Measurements from ENCODE around the gene ANKRD10. TPM values are rescaled to one million over a fixed set of nuclear protein-coding genes. Genes with fewer than 3 reads are reported as not detected.
"Not testable (repeated sequence)": the region's sequence is repeated elsewhere in the genome, so short reads cannot be mapped to it uniquely, and the experiment has no call there.

Gene ANKRD10
- total and polyA plus RNA-seq, 2 experiments from 2014 or later: 39.9 to 42.7 TPM

GRCh38 chr13:110838116-110838515, 76.8 kb downstream of the ANKRD10 start:
- Histone ChIP-seq H3K9ac (no peak overlapping the region), H3K27me3 (replicated peaks; ENCODE audit: insufficient read depth) (peaks cover 48% of the 10 kb centered on the region), H3K4me1 (ENCODE audit: insufficient read depth) (no peaks in the 10 kb centered on the region), H3K9me2 (ENCODE audit: insufficient read depth) (no peaks in the 10 kb centered on the region), H2AFZ (no peak overlapping the region), H3K36me3 (ENCODE audit: low read depth) (no peaks in the 10 kb centered on the region), H3K27ac (no peak overlapping the region), H3K79me2 (ENCODE audit: insufficient read depth) (no peaks in the 10 kb centered on the region), H3K4me2 (ENCODE audit: unreplicated experiment) (no peak overlapping the region), H3K9me3 (ENCODE audit: low read depth) (no peaks in the 10 kb centered on the region), H3K4me3 (no peak overlapping the region), H4K20me1 (ENCODE audit: insufficient read depth) (no peaks in the 10 kb centered on the region), H3F3A (ENCODE audit: insufficient read depth) (no peaks in the 10 kb centered on the region)
- DNase-seq: no peak
- TF ChIP-seq EZH2phosphoT487 (IDR thresholded peaks at IDR 0.05; ENCODE audit: insufficient read depth, low read depth) (no peak), EZH2 (IDR thresholded peaks at IDR 0.05; ENCODE audit: insufficient read depth, poor library complexity, severe bottlenecking) (no peak)
- in situ Hi-C loops (cut with MboI): no loop called here
- WGBS, 2 experiments (ENCODE audit: low coverage in 1 of 2, low lambda C conversion rate in 2 of 2, missing lambda C conversion rate in 2 of 2): 60 to 62% methylated on average over 8 of the region's 8 CpGs

DNA sequence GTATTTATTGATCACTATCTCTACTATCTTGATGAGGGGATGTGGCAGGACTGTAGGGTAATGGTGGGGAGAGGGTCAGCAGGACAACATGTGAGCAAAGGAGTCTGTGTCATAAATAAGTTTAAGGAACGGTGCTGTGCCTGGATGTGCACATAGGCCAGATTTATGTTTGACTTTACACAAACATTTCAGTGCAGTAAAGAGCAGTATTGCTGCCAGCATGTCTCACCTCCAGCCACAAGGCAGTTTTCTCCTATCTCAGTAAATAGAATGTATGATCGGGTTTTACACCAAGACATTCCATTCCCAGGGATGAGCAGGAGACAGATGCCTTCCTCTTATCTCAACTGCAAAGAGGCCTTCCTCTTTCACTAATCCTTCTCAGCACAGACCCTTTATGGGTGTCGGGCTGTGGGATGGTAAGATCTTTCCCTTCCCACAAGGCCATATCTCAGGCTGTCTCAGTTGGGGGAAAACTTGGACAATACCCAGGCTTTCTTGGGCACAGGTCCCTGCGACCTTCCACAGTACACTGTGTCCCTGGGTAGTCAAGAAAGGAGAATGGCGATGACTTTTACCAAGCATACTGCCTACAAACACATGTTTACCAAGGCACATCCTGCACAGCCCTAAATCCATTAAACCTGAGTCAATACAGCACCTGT, 77.3 kb downstream of the ANKRD10 start:
- H3K9ac ChIP-seq; H3K4me2 ChIP-seq (ENCODE audit: unreplicated experiment); H2AFZ ChIP-seq; H3K9me3 ChIP-seq (ENCODE audit: low read depth); H3K4me3 ChIP-seq; H3K27ac ChIP-seq; H4K20me1 ChIP-seq (ENCODE audit: insufficient read depth); H3K9me2 ChIP-seq (ENCODE audit: insufficient read depth); H3K36me3 ChIP-seq (ENCODE audit: low read depth); DNase-seq; H3K79me2 ChIP-seq (ENCODE audit: insufficient read depth); in situ Hi-C loops (cut with MboI); H3F3A ChIP-seq (ENCODE audit: insufficient read depth); H3K4me1 ChIP-seq (ENCODE audit: insufficient read depth): not testable (repeated sequence)
- 74 to 77% methylated on average over 5 of the region's 5 CpGs for WGBS, 2 experiments (ENCODE audit: low coverage in 1 of 2, low lambda C conversion rate in 2 of 2, missing lambda C conversion rate in 2 of 2)
- H3K27me3 ChIP-seq (replicated peaks; ENCODE audit: insufficient read depth): peaks cover 51% of the 10 kb centered on the region

DNA sequence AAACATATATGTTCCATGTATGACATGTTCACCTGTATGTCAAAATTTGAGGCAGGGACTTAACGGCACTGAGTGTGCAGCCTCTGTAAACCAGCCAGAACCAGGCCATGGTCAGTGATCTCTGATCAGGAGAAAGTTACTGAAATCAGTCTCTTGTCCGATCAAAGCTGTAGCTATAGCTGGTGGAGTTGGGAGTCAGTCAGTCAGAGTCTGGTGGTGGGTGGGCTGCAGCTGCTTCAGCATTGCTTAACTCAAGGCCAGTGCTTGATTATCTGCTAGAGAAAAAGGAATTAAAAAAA, 78.3 kb downstream of the ANKRD10 start:
- no peaks in the 10 kb centered on the region for H3K9me2 ChIP-seq (ENCODE audit: insufficient read depth)
- no peaks in the 10 kb centered on the region for H3K9me3 ChIP-seq (ENCODE audit: low read depth)
- no peaks in the 10 kb centered on the region for H3K36me3 ChIP-seq (ENCODE audit: low read depth)
- no peak overlapping the region for H3K4me3 ChIP-seq
- no peaks in the 10 kb centered on the region for H3K4me1 ChIP-seq (ENCODE audit: insufficient read depth)
- no peaks in the 10 kb centered on the region for H3K79me2 ChIP-seq (ENCODE audit: insufficient read depth)
- in situ Hi-C loops (cut with MboI): no loop called here
- no peak for DNase-seq
- 90 to 100% methylated on average over 2 of the region's 2 CpGs for WGBS, 2 experiments (ENCODE audit: low coverage in 1 of 2, low lambda C conversion rate in 2 of 2, missing lambda C conversion rate in 2 of 2)
- H3K9ac ChIP-seq: no peak overlapping the region
- no peaks in the 10 kb centered on the region for H3F3A ChIP-seq (ENCODE audit: insufficient read depth)
- peaks cover 44% of the 10 kb centered on the region for H3K27me3 ChIP-seq (replicated peaks; ENCODE audit: insufficient read depth)
- no peak overlapping the region for H3K27ac ChIP-seq
- no peak overlapping the region for H2AFZ ChIP-seq
- no peak overlapping the region for H3K4me2 ChIP-seq (ENCODE audit: unreplicated experiment)
- TF ChIP-seq EZH2 (IDR thresholded peaks at IDR 0.05; ENCODE audit: insufficient read depth, poor library complexity, severe bottlenecking): no peak
- no peak for TF ChIP-seq EZH2phosphoT487 (IDR thresholded peaks at IDR 0.05; ENCODE audit: insufficient read depth, low read depth)
- H4K20me1 ChIP-seq (ENCODE audit: insufficient read depth): no peaks in the 10 kb centered on the region

DNA sequence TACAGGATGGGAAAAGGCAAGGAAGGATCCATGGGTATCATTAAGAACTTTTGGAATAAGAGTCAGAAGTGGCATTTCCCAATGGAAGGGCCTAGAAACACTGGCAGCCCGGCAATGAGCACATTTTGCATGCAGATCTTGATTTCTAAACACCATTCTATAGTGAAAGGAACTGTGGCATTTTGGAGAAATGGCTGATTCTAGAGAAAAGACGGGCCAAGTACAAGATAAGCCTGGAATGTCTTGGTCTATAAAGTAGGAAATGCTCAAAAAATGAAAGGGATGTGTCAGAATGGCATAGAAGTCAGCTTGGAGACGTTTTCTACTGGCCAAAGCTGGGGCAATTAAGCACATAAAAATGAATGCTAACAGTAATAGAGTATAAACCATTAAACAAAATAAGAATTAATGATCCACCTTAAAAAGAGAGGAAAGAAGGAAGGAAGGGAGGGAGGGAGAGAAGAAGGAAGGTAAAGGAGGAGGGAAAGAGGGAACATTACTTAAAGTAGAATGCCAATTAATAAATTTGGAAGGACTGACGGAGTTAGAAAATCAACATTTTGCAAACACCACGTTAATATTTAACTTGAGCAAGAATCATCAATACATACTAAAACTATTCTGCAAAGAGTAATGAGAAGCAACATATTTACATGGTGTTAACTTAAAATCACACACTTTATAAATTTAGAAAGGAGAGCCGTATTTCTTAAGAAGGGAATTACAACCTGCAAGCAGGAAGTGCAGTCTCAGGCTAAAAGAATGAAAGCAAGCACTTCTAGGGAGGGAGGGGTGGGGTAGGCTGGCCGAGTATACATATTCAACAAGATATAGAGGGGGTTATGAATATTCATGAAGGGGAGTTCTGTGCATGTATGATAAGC, 78.9 kb downstream of the ANKRD10 start:
- no peak overlapping the region for H3K9ac ChIP-seq
- no peak overlapping the region for H3K27ac ChIP-seq
- WGBS, 2 experiments (ENCODE audit: low coverage in 1 of 2, low lambda C conversion rate in 2 of 2, missing lambda C conversion rate in 2 of 2): 55 to 59% methylated on average over 7 of the region's 7 CpGs
- no peak for DNase-seq
- H2AFZ ChIP-seq: no peak overlapping the region
- H3K4me1 ChIP-seq (ENCODE audit: insufficient read depth): no peaks in the 10 kb centered on the region
- H3K27me3 ChIP-seq (replicated peaks; ENCODE audit: insufficient read depth): peaks cover 38% of the 10 kb centered on the region
- no peaks in the 10 kb centered on the region for H3K36me3 ChIP-seq (ENCODE audit: low read depth)
- no peaks in the 10 kb centered on the region for H3F3A ChIP-seq (ENCODE audit: insufficient read depth)
- no peak overlapping the region for H3K4me2 ChIP-seq (ENCODE audit: unreplicated experiment)
- no peaks in the 10 kb centered on the region for H3K79me2 ChIP-seq (ENCODE audit: insufficient read depth)
- in situ Hi-C loops (cut with MboI): no loop called here
- H3K9me3 ChIP-seq (ENCODE audit: low read depth): no peaks in the 10 kb centered on the region
- H3K4me3 ChIP-seq: no peak overlapping the region
- no peak for TF ChIP-seq EZH2 (IDR thresholded peaks at IDR 0.05; ENCODE audit: insufficient read depth, poor library complexity, severe bottlenecking)
- no peak for TF ChIP-seq EZH2phosphoT487 (IDR thresholded peaks at IDR 0.05; ENCODE audit: insufficient read depth, low read depth)
- H3K9me2 ChIP-seq (ENCODE audit: insufficient read depth): no peaks in the 10 kb centered on the region
- no peaks in the 10 kb centered on the region for H4K20me1 ChIP-seq (ENCODE audit: insufficient read depth)
